BLaER1 treated with 17β-estradiol and CSF1 and Interleukin-3, amounts not matched to agents 10 nM and 100 nM (cell line): ENCODE data around the gene SLC12A9.

Experiments
- H3K27ac ChIP-seq, 11 experiments: shearing (Covaris generic); formaldehyde crosslinking; 2 replicates each; pipeline ENCODE4 v1.8.1; 2022
- H3K27me3 ChIP-seq, 11 experiments: shearing (Covaris generic); formaldehyde crosslinking; 2 replicates each; pipeline ENCODE4 v1.8.1; 2022
- H3K36me3 ChIP-seq, 11 experiments: shearing (Covaris generic); formaldehyde crosslinking; 2 replicates each; pipeline ENCODE4 v1.8.1; 2022
- H3K4me1 ChIP-seq, 10 experiments: shearing (Covaris generic); formaldehyde crosslinking; 2 replicates each; pipeline ENCODE4 v1.8.1; 2022
- H3K4me2 ChIP-seq, 11 experiments: shearing (Covaris generic); formaldehyde crosslinking; 2 replicates each; pipeline ENCODE4 v1.8.1; 2022
- H3K4me3 ChIP-seq, 10 experiments: shearing (Covaris generic); formaldehyde crosslinking; 2 replicates each; pipeline ENCODE4 v1.8.1; 2022
- H3K9ac ChIP-seq, 11 experiments: shearing (Covaris generic); formaldehyde crosslinking; 2 replicates each; pipeline ENCODE4 v1.8.1; 2022
- H3K9me3 ChIP-seq, 11 experiments: shearing (Covaris generic); formaldehyde crosslinking; replicated peaks in 1 of 11; 2 replicates each; pipeline ENCODE4 v1.8.1; 2022
- H4K20me1 ChIP-seq, 11 experiments: shearing (Covaris generic); formaldehyde crosslinking; 2 replicates each; pipeline ENCODE4 v1.8.1; 2022
- Cebpa-rat ChIP-seq, 11 experiments: shearing (Covaris generic); IDR thresholded peaks; 2 replicates each; pipeline ENCODE4 v1.8.1; 2022

The SLC12A9 gene

GRCh38 chr7:100823140-100823525 lies 29.4 kb upstream of the SLC12A9 start:
- no peak for TF ChIP-seq Cebpa-rat (IDR thresholded peaks at IDR 0.05)
- Histone ChIP-seq H3K4me3 (no peak overlapping the region), H3K27me3 (no peaks in the 10 kb centered on the region), H3K4me1 (peaks cover 24 to 31% (median 28%) of the 10 kb centered on the region in 10 experiments), H3K27ac (peak overlapping the region in 2 of 11 experiments; percentile 86 to 94; a peak in 1 of 22 replicates), H3K36me3 (peaks cover 49 to 72% (median 64%) of the 10 kb centered on the region in 11 experiments), H4K20me1 (peaks cover 0 to 63% (median 41%) of the 10 kb centered on the region in 11 experiments; a peak in 18 of 22 replicates), H3K9ac (peak overlapping the region in 2 of 11 experiments; percentile 89 to 98; a peak in 6 of 22 replicates), H3K4me2 (no peak overlapping the region), H3K9me3 (no peaks in the 10 kb centered on the region)

GRCh38 chr7:100823534-100823933 lies 29.0 kb upstream of the SLC12A9 start:
- H4K20me1 ChIP-seq: peaks cover 0 to 63% (median 41%) of the 10 kb centered on the region in 11 experiments; a peak in 18 of 22 replicates
- no peaks in the 10 kb centered on the region for H3K27me3 ChIP-seq
- peaks cover 27 to 35% (median 31%) of the 10 kb centered on the region in 10 experiments for H3K4me1 ChIP-seq
- TF ChIP-seq Cebpa-rat (IDR thresholded peaks at IDR 0.05): no peak
- peak overlapping the region in 3 of 11 experiments; percentile 95 to 99 (median 95); a peak in 5 of 22 replicates for H3K4me2 ChIP-seq
- H3K27ac ChIP-seq: peak overlapping the region in 5 of 11 experiments; percentile 3 to 94 (median 90); a peak in 2 of 22 replicates
- peaks cover 45 to 68% (median 60%) of the 10 kb centered on the region in 11 experiments for H3K36me3 ChIP-seq
- H3K4me3 ChIP-seq: no peak overlapping the region
- peak overlapping the region in 6 of 11 experiments; percentile 89 to 98 (median 96); a peak in 9 of 22 replicates for H3K9ac ChIP-seq
- H3K9me3 ChIP-seq: no peaks in the 10 kb centered on the region

GRCh38 chr7:100824499-100825214 lies 27.9 kb upstream of the SLC12A9 start:
- no peak for TF ChIP-seq Cebpa-rat (IDR thresholded peaks at IDR 0.05)
- H3K9me3 ChIP-seq: no peaks in the 10 kb centered on the region
- H3K36me3 ChIP-seq: peaks cover 37 to 57% (median 49%) of the 10 kb centered on the region in 11 experiments
- peak overlapping the region in 8 of 11 experiments; percentile 86 to 95 (median 92); a peak in 15 of 22 replicates for H3K27ac ChIP-seq
- peak overlapping the region; percentile 78 to 98 (median 93); a peak in 19 of 22 replicates for H3K9ac ChIP-seq
- H4K20me1 ChIP-seq: peaks cover 0 to 61% (median 41%) of the 10 kb centered on the region in 11 experiments; a peak in 18 of 22 replicates
- no peaks in the 10 kb centered on the region for H3K27me3 ChIP-seq
- H3K4me3 ChIP-seq: peak overlapping the region; percentile 66 to 97 (median 91); a peak in 16 of 20 replicates
- H3K4me2 ChIP-seq: peak overlapping the region; percentile 89 to 99 (median 96)
- H3K4me1 ChIP-seq: peaks cover 30 to 46% (median 42%) of the 10 kb centered on the region in 10 experiments

GRCh38 chr7:100825215-100825671 lies 27.3 kb upstream of the SLC12A9 start:
- H3K9me3 ChIP-seq: no peaks in the 10 kb centered on the region
- peaks cover 0 to 55% (median 36%) of the 10 kb centered on the region in 11 experiments; a peak in 18 of 22 replicates for H4K20me1 ChIP-seq
- no peak for TF ChIP-seq Cebpa-rat (IDR thresholded peaks at IDR 0.05)
- H3K36me3 ChIP-seq: peaks cover 31 to 51% (median 43%) of the 10 kb centered on the region in 11 experiments
- H3K4me1 ChIP-seq: peaks cover 30 to 52% (median 44%) of the 10 kb centered on the region in 10 experiments
- no peaks in the 10 kb centered on the region for H3K27me3 ChIP-seq
- H3K9ac ChIP-seq: peak overlapping the region; percentile 78 to 98 (median 93); a peak in 21 of 22 replicates
- H3K27ac ChIP-seq: peak overlapping the region in 9 of 11 experiments; percentile 71 to 95 (median 91); a peak in 17 of 22 replicates
- H3K4me3 ChIP-seq: peak overlapping the region; percentile 66 to 97 (median 91); a peak in 19 of 20 replicates
- peak overlapping the region; percentile 89 to 99 (median 96) for H3K4me2 ChIP-seq

DNA sequence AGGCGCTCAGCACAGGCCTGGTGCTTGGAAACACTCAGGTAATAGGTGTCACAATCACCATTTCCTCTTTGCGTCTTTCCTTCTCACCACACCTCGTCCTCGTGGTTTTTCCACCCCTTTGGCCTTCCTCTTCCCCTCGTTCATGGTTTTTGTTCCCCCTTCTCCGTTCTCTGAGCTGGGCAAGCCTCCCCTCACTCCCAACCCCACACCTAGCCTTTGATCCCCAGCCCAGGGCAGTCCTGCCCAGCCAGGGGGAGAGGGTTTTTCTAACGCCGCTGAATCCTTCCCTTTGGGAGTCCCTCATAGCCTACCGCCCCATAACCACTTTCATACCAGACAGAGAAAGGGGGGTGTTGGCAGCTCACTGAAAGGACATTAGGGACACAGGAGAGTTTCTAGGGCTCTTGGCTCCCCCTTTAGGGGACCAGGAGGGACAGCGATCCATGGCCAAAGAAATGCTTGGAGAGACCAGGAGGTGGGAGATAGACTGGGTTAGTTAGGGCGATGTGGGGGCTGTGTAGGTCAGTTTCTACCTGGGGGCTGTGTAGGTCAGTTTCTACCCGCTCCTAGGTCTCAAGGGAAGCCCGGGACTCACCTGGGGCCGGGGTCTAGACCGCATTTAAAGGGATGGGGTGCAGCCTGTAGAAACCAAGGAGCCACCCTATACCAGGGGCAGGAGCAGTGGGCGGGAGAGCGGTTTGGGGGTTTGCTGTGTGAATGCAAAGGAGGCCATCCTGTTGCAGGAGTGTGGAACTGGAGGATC lies 26.6 kb upstream of the SLC12A9 start:
- Histone ChIP-seq H3K36me3 (peaks cover 24 to 44% (median 36%) of the 10 kb centered on the region in 11 experiments), H3K9me3 (no peaks in the 10 kb centered on the region), H3K27ac (peak overlapping the region in 10 of 11 experiments; percentile 61 to 95 (median 91); a peak in 18 of 22 replicates), H3K4me1 (peaks cover 30 to 55% (median 44%) of the 10 kb centered on the region in 10 experiments), H3K27me3 (no peaks in the 10 kb centered on the region), H4K20me1 (peaks cover 0 to 51% (median 36%) of the 10 kb centered on the region in 11 experiments; a peak in 18 of 22 replicates), H3K9ac (peak overlapping the region; percentile 78 to 98 (median 93)), H3K4me3 (peak overlapping the region; percentile 66 to 97 (median 91)), H3K4me2 (peak overlapping the region; percentile 89 to 99 (median 96))
- peak in 1 of 11 experiments; percentile 27; a peak in 1 of 22 replicates for TF ChIP-seq Cebpa-rat (IDR thresholded peaks at IDR 0.05)

DNA sequence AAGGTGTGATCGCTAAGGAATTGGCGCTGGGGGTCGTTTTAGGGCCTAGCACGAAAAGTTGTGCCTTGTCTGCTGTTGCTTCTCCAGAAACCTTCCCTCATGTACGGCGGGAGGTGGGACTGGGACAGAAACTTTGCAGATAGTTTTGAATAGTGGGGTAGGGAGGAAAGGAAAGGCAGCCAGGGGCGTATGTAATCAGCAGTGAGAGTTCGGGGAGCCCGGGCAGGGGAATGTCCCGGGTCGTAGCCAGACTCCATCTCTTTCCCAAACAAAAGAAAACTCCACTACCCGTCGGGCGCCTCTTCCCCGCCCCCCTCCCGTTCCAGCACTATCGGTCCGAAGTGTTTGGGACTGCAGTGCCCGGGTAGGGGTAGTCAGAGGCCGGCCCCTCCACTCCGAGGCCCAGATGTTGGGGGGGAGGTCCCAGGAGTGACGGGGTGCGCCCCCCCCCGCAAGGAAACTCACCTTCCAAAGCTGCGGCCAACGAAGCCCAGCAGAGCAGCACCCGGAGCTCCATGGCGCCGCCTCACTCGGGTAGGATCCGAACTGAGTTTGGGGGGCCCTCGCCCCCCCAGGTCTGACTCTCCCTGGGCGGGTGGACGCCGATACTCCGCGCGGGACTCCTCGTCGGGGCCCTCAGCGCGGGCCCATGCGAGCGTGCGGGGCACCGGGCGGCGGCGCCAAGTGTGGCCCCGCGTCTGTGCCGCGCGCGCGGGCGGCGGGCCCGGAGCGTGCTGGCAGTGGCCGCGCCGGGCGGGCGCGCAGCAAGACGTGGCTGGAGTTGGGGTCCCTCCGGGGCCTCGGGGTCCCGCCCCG lies 25.8 kb upstream of the SLC12A9 start:
- Histone ChIP-seq H4K20me1 (peaks cover 0 to 47% (median 36%) of the 10 kb centered on the region in 11 experiments; a peak in 18 of 22 replicates), H3K27me3 (no peaks in the 10 kb centered on the region), H3K36me3 (peaks cover 20 to 36% (median 29%) of the 10 kb centered on the region in 11 experiments), H3K9me3 (no peaks in the 10 kb centered on the region), H3K9ac (peak overlapping the region; percentile 78 to 98 (median 93)), H3K4me2 (peak overlapping the region; percentile 89 to 99 (median 96)), H3K27ac (peak overlapping the region; percentile 33 to 95 (median 91); a peak in 21 of 22 replicates), H3K4me3 (peak overlapping the region; percentile 66 to 97 (median 91)), H3K4me1 (peaks cover 30 to 55% (median 44%) of the 10 kb centered on the region in 10 experiments)
- no peak for TF ChIP-seq Cebpa-rat (IDR thresholded peaks at IDR 0.05)

GRCh38 chr7:100827330-100828226 lies 24.9 kb upstream of the SLC12A9 start, which contains the start of gene EPHB4:
Gene EPHB4 (minus strand): TSS chr7:100827523. CDS start chr7:100827030, 493 bp downstream.
- Histone ChIP-seq H3K27me3 (no peaks in the 10 kb centered on the region), H3K4me2 (peak within 1 kb of the TSS; percentile 89 to 99 (median 97)), H3K36me3 (peaks cover 12 to 28% (median 20%) of the 10 kb centered on the region in 11 experiments), H3K4me1 (peaks cover 30 to 55% (median 44%) of the 10 kb centered on the region in 10 experiments), H3K9me3 (no peaks in the 10 kb centered on the region), H3K9ac (peak within 1 kb of the TSS; percentile 78 to 98 (median 93)), H4K20me1 (peaks cover 0 to 39% (median 36%) of the 10 kb centered on the region in 11 experiments; a peak in 18 of 22 replicates), H3K4me3 (peak within 1 kb of the TSS; percentile 66 to 97 (median 91)), H3K27ac (peak within 1 kb of the TSS; percentile 33 to 95 (median 91); a peak in 21 of 22 replicates)
- TF ChIP-seq Cebpa-rat (IDR thresholded peaks at IDR 0.05): no peak
